Stomach (tissue), 9 donors: ENCODE measurements around the gene CLSTN2. TPM values are rescaled to one million over a fixed set of nuclear protein-coding genes. Genes with fewer than 3 reads are reported as not detected.

Source experiments
- DNase-seq, 2 donors: peaks; one replicate each; pipeline versions ENCODE4 v3.0.0 to v3.0.0-alpha.2; 2013 to 2019
- H3K27ac ChIP-seq, 5 donors: fragments of 200-600 bp in 4 of 5; sonication (generic) in 4 of 5; one replicate each; pipeline ENCODE4 v1.5.1; 2013 to 2019; ENCODE audit warnings: mild to moderate bottlenecking in 1 of 5, moderate library complexity in 1 of 5
- H3K27me3 ChIP-seq, 3 donors: fragments of 200-600 bp; sonication (generic); one replicate each; pipeline ENCODE4 v1.5.1; 2017 to 2019; ENCODE audit warnings: mixed run types in 1 of 3
- H3K36me3 ChIP-seq, 4 donors: fragments of 200-600 bp; sonication (generic); 1 replicate in 3 of 4; 2 replicates in 1 of 4; pipeline ENCODE4 v1.5.1; 2016 to 2019
- H3K4me1 ChIP-seq, 4 donors: fragments of 200-600 bp; sonication (generic); one replicate each; pipeline ENCODE4 v1.5.1; 2016 to 2019
- H3K4me3 ChIP-seq, 4 donors: fragments of 200-600 bp; sonication (generic) in 3 of 4; one replicate each; pipeline ENCODE4 v1.5.1; 2016 to 2019; ENCODE audit warnings: mild to moderate bottlenecking in 1 of 4
- H3K9me3 ChIP-seq, 4 donors: fragments of 200-600 bp; sonication (generic); one replicate each; pipeline ENCODE4 v1.5.1; 2016 to 2019
- CTCF ChIP-seq, 7 experiments: fragments of 450-650 bp in 4 of 7; fragments of 200-600 bp in 3 of 7; sonication (generic) in 3 of 7; IDR thresholded peaks; one replicate each; pipeline ENCODE4 v1.5.1; 2016 to 2019; ENCODE audit warnings: antibody characterized with exemption in 7 of 7, control low read depth in 2 of 7, mild to moderate bottlenecking in 1 of 7
- EP300 ChIP-seq: sonication (generic); formaldehyde crosslinking; IDR thresholded peaks from one replicate; pipeline ENCODE4 v1.6.1; 2017; ENCODE audit warnings: antibody characterized with exemption
- POLR2A ChIP-seq, 4 donors: fragments of 450-650 bp; IDR thresholded peaks; one replicate each; pipeline ENCODE4 v1.6.1; 2016; ENCODE audit warnings: antibody characterized with exemption in 4 of 4, control low read depth in 2 of 4, mild to moderate bottlenecking in 1 of 4, moderate library complexity in 1 of 4
- POLR2AphosphoS5 ChIP-seq, 3 donors: sonication (generic); formaldehyde crosslinking; IDR thresholded peaks; one replicate each; pipeline ENCODE4 v1.6.1; 2016; ENCODE audit warnings: antibody characterized with exemption in 3 of 3
- WGBS, 5 donors: extraction: QIAGEN DNeasy Blood & Tissue Kit in 3 of 5; methylation state at CpG; one replicate each; pipeline versions ENCODE4 v1.1.5 to v1.1.7; 2013 to 2018; 5-methylcytosine and 5-hydroxymethylcytosine counted together
- intact Hi-C: fragments of 100-400 bp; cut with DNase I; formaldehyde crosslinking; loops from one replicate; pipeline ENCODE4 v1.15.1; 2023; ENCODE audit warnings: low total_unique reads
- polyA plus RNA-seq, 3 donors: library from polyadenylated mRNA; stranded (reverse); fragments of 200-250 nt; gene quantifications; one replicate each; pipeline ENCODE4 v1.2.3, GENCODE V29; 2013
- small RNA-seq, 4 donors: library from RNA; depleted of rRNA; stranded (forward); fragments of <200 nt; gene quantifications; one replicate each; pipeline ENCODE3, GENCODE V24; 2016
- total RNA-seq, 5 donors: library from RNA; depleted of rRNA; stranded (reverse); fragments of >200 nt; gene quantifications; one replicate each; pipeline versions ENCODE4 v1.1.0 to v1.2.3, GENCODE V29; 2014 to 2016
- donor health status: healthy with polysubstance abuse.
- donor health status: Bipolar disorder and iron deficiency.
- donor health status: healthy.

Gene CLSTN2
- total and polyA plus RNA-seq, 8 donors: 0.10 to 5.4 (median 1.7) TPM

- 50 to 62% (median 57%) methylated on average over 3 of the region's 3 CpGs for WGBS, 5 donors
- Histone ChIP-seq H3K9me3 (no peaks in the 10 kb centered on the region), H3K4me3 (no peak overlapping the region), H3K27ac (no peak overlapping the region), H3K27me3 (no peaks in the 10 kb centered on the region), H3K4me1 (no peaks in the 10 kb centered on the region), H3K36me3 (no peaks in the 10 kb centered on the region)
- DNase-seq: no peak
- TF ChIP-seq POLR2AphosphoS5 (IDR thresholded peaks at IDR 0.05) (no peak), EP300 (no peak), CTCF (IDR thresholded peaks at IDR 0.05) (no peak), POLR2A (IDR thresholded peaks at IDR 0.05) (no peak)
- intact Hi-C loops: no loop called here
Observed at GRCh38 chr3:140610544-140610943, 675.6 kb downstream of the CLSTN2 start.

GRCh38 chr3:140614001-140614400 is 679.0 kb downstream of the CLSTN2 start:
- no peak for DNase-seq
- intact Hi-C loops: no loop called here
- no peaks in the 10 kb centered on the region for H3K36me3 ChIP-seq
- no peaks in the 10 kb centered on the region for H3K4me1 ChIP-seq
- no peaks in the 10 kb centered on the region for H3K27me3 ChIP-seq
- peaks cover 0 to 15% (median 10%) of the 10 kb centered on the region in 4 donors for H3K9me3 ChIP-seq
- 80 to 91% (median 86%) methylated on average over 1 of the region's 1 CpG for whole genome bisulfite sequencing, 5 donors
- no peak overlapping the region for H3K27ac ChIP-seq
- H3K4me3 ChIP-seq: no peak overlapping the region
- TF ChIP-seq POLR2AphosphoS5 (IDR thresholded peaks at IDR 0.05): no peak
- no peak for TF ChIP-seq POLR2A (IDR thresholded peaks at IDR 0.05)
- TF ChIP-seq CTCF (IDR thresholded peaks at IDR 0.05): no peak
- TF ChIP-seq EP300: no peak

- no peak for DNase-seq
- 47 to 76% (median 59%) methylated on average over 2 of the region's 2 CpGs for WGBS, 5 donors
- Histone ChIP-seq H3K4me3 (no peak overlapping the region), H3K27me3 (no peaks in the 10 kb centered on the region), H3K9me3 (peaks cover 0 to 15% (median 10%) of the 10 kb centered on the region in 4 donors), H3K27ac (no peak overlapping the region), H3K4me1 (no peaks in the 10 kb centered on the region), H3K36me3 (no peaks in the 10 kb centered on the region)
- TF ChIP-seq CTCF (IDR thresholded peaks at IDR 0.05) (no peak), POLR2A (IDR thresholded peaks at IDR 0.05) (no peak), POLR2AphosphoS5 (IDR thresholded peaks at IDR 0.05) (no peak), EP300 (no peak)
- intact Hi-C loops: no loop called here
Observed at GRCh38 chr3:140617135-140617534, 682.1 kb downstream of the CLSTN2 start.

GRCh38 chr3:140626856-140627255 is 691.9 kb downstream of the CLSTN2 start:
- 86 to 94% (median 91%) methylated on average over 7 of the region's 7 CpGs for WGBS, 5 donors
- Histone ChIP-seq H3K36me3 (no peaks in the 10 kb centered on the region), H3K4me3 (no peak overlapping the region), H3K27me3 (no peaks in the 10 kb centered on the region), H3K27ac (no peak overlapping the region), H3K4me1 (no peaks in the 10 kb centered on the region), H3K9me3 (no peaks in the 10 kb centered on the region)
- DNase-seq: no peak
- TF ChIP-seq POLR2AphosphoS5 (IDR thresholded peaks at IDR 0.05): no peak
- TF ChIP-seq CTCF (IDR thresholded peaks at IDR 0.05): no peak
- no peak for TF ChIP-seq POLR2A (IDR thresholded peaks at IDR 0.05)
- TF ChIP-seq EP300: no peak
- intact Hi-C loops: no loop called here

Small RNA genes within 50 kb of the gene (small RNA-seq; reads per million reads assigned to genes)
- gene AC048346.1: 0 reads per million in 4 donors
